HEK293 (cell line): ENCODE results near the gene ALOX5.

ENCODE experiments used
- CTCF ChIA-PET: fragments of 350-600 bp; formaldehyde crosslinking; extraction: SDS; loops from one replicate; lab custom pipeline; 2021; ENCODE audit warnings: antibody characterized with exemption; lab: Yijun Ruan, JAX
- POLR2A ChIA-PET: fragments of 300-600 bp; formaldehyde crosslinking; extraction: SDS; loops from one replicate; lab custom pipeline; 2020; ENCODE audit warnings: antibody characterized with exemption, inconsistent platforms; lab: Yijun Ruan, JAX
- H3K27ac ChIP-seq: fragments of 200-500 bp; sonication (Bioruptor generic); 2 replicates; pipeline ENCODE4 v1.5.1; 2014; ENCODE audit warnings: low read depth, low read length, control low read depth, inconsistent platforms; ENCODE audit errors: extremely low read depth
- H3K36me3 ChIP-seq, 2 experiments: fragments of 200-500 bp in 1 of 2; sonication (Bioruptor generic) in 1 of 2; 1 replicate in 1 of 2; 2 replicates in 1 of 2; pipeline ENCODE4 v1.5.1; 2014 to 2017; ENCODE audit warnings: inconsistent platforms in 2 of 2, low read length in 2 of 2; ENCODE audit not compliant: control insufficient read depth in 2 of 2, insufficient read depth in 1 of 2
- H3K4me1 ChIP-seq: fragments of 200-500 bp; sonication (Bioruptor generic); 2 replicates; pipeline ENCODE4 v1.5.1; 2014; ENCODE audit warnings: mild to moderate bottlenecking, low read length, inconsistent platforms; ENCODE audit not compliant: control insufficient read depth, insufficient read depth
- H3K4me3 ChIP-seq: 2 replicates; pipeline ENCODE4 v1.5.1; 2011; ENCODE audit warnings: low read depth, mild to moderate bottlenecking, control low read depth, low read length, moderate library complexity
- H3K9me3 ChIP-seq: fragments of 200-500 bp; sonication (Bioruptor generic); 2 replicates; pipeline ENCODE4 v1.5.1; 2014; ENCODE audit warnings: low read depth, low read length, inconsistent platforms; ENCODE audit not compliant: control insufficient read depth, insufficient read depth
- ELK4 ChIP-seq: IDR thresholded peaks from 2 replicates; pipeline ENCODE4 v1.6.1; 2011; ENCODE audit warnings: mild to moderate bottlenecking, low read depth, low read length, borderline replicate concordance
- KLF16 ChIP-seq: fragments of 450-650 bp; formaldehyde crosslinking; IDR thresholded peaks from 2 replicates; pipeline ENCODE4 v1.5.1; 2017; ENCODE audit warnings: missing biosample characterization, missing genetic modification characterization
- RBAK ChIP-seq: fragments of 450-650 bp; formaldehyde crosslinking; IDR thresholded peaks from 2 replicates; pipeline ENCODE4 v1.5.1; 2016; ENCODE audit warnings: missing biosample characterization, missing genetic modification characterization
- SP7 ChIP-seq: fragments of 450-650 bp; formaldehyde crosslinking; IDR thresholded peaks from 2 replicates; pipeline ENCODE4 v1.5.1; 2016; ENCODE audit warnings: missing biosample characterization, missing genetic modification characterization
- ZBTB21 ChIP-seq: fragments of 450-650 bp; formaldehyde crosslinking; IDR thresholded peaks from 2 replicates; pipeline ENCODE4 v1.5.1; 2017; ENCODE audit warnings: missing biosample characterization, missing genetic modification characterization
- ZBTB44 ChIP-seq: fragments of 450-650 bp; IDR thresholded peaks from 2 replicates; pipeline ENCODE4 v1.5.1; 2018; ENCODE audit warnings: missing biosample characterization, mild to moderate bottlenecking, missing genetic modification characterization
- ZNF169 ChIP-seq: fragments of 450-650 bp; formaldehyde crosslinking; IDR thresholded peaks from 2 replicates; pipeline ENCODE4 v1.5.1; 2016; ENCODE audit warnings: missing biosample characterization, missing genetic modification characterization
- ZNF239 ChIP-seq: fragments of 450-650 bp; formaldehyde crosslinking; IDR thresholded peaks from 2 replicates; pipeline ENCODE4 v1.5.1; 2016; ENCODE audit warnings: missing biosample characterization, missing genetic modification characterization
- ZNF280D ChIP-seq: fragments of 450-650 bp; formaldehyde crosslinking; IDR thresholded peaks from 2 replicates; pipeline ENCODE4 v1.5.1; 2016; ENCODE audit warnings: missing biosample characterization, missing genetic modification characterization
- ZNF423 ChIP-seq: fragments of 450-650 bp; formaldehyde crosslinking; IDR thresholded peaks from 2 replicates; pipeline ENCODE4 v1.5.1; 2016; ENCODE audit warnings: missing biosample characterization, missing genetic modification characterization
- ZNF488 ChIP-seq: fragments of 450-650 bp; formaldehyde crosslinking; IDR thresholded peaks from 2 replicates; pipeline ENCODE4 v1.5.1; 2016; ENCODE audit warnings: missing biosample characterization, missing genetic modification characterization
- ZNF521 ChIP-seq: fragments of 450-650 bp; formaldehyde crosslinking; IDR thresholded peaks from 2 replicates; pipeline ENCODE4 v1.5.1; 2017; ENCODE audit warnings: missing biosample characterization, mild to moderate bottlenecking, missing genetic modification characterization
- ZNF530 ChIP-seq: fragments of 450-650 bp; formaldehyde crosslinking; IDR thresholded peaks from 2 replicates; pipeline ENCODE4 v1.5.1; 2016; ENCODE audit warnings: low read depth, missing biosample characterization, missing genetic modification characterization
- ZNF548 ChIP-seq: fragments of 450-650 bp; formaldehyde crosslinking; IDR thresholded peaks from 2 replicates; pipeline ENCODE4 v1.5.1; 2016; ENCODE audit warnings: missing biosample characterization, missing genetic modification characterization
- ZNF560 ChIP-seq: fragments of 450-650 bp; formaldehyde crosslinking; IDR thresholded peaks from 2 replicates; pipeline ENCODE4 v1.5.1; 2017; ENCODE audit warnings: missing biosample characterization, missing genetic modification characterization, borderline replicate concordance
- ZNF580 ChIP-seq: fragments of 450-650 bp; formaldehyde crosslinking; IDR thresholded peaks from 2 replicates; pipeline ENCODE4 v1.5.1; 2016; ENCODE audit warnings: missing biosample characterization, missing genetic modification characterization
- ZSCAN18 ChIP-seq: fragments of 450-650 bp; formaldehyde crosslinking; IDR thresholded peaks from 2 replicates; pipeline ENCODE4 v1.5.1; 2016; ENCODE audit warnings: missing biosample characterization, missing genetic modification characterization

Gene ALOX5

GRCh38 chr10:45395554-45395953, 21.5 kb downstream of the ALOX5 start:
- POLR2A ChIA-PET, result no interaction called here

GRCh38 chr10:45398595-45398994, 24.6 kb downstream of the ALOX5 start:
- H3K4me3 ChIP-seq, result no peak overlapping the region
- H3K9me3 ChIP-seq, result no peaks in the 10 kb centered on the region; the same call in 1 of the 2 replicates
- ChIA-PET POLR2A (no interaction called here), CTCF (no interaction called here)
- no peak for TF ChIP-seq SP7 (tag by site-specific recombination)
- TF ChIP-seq ZNF521, result no peak
- no peak for TF ChIP-seq ZNF560
- TF ChIP-seq ZNF239 (tag by site-specific recombination), result no peak
- TF ChIP-seq ZNF548, result no peak
- no peak for TF ChIP-seq ZBTB21 (tag by site-specific recombination)
- no peak for TF ChIP-seq ZNF169
- TF ChIP-seq KLF16 (tag by site-specific recombination), result no peak
- no peak for TF ChIP-seq RBAK
- no peak for TF ChIP-seq ZNF488 (tag by site-specific recombination)
- no peaks in the 10 kb centered on the region for H3K4me1 ChIP-seq
- H3K36me3 ChIP-seq, result no peaks in the 10 kb centered on the region
- no peak overlapping the region for H3K27ac ChIP-seq

More at GRCh38 chr10:45395554-45395953, 21.5 kb downstream of the ALOX5 start:
- CTCF ChIA-PET, result no interaction called here
- H3K4me3 ChIP-seq, result no peak overlapping the region
- H3K36me3 ChIP-seq, result no peaks in the 10 kb centered on the region
- no peaks in the 10 kb centered on the region; the same call in 1 of the 2 replicates for H3K9me3 ChIP-seq
- no peaks in the 10 kb centered on the region for H3K4me1 ChIP-seq
- no peak overlapping the region for H3K27ac ChIP-seq
- TF ChIP-seq ZNF280D (tag by site-specific recombination) (no peak), ELK4 (no peak)

GRCh38 chr10:45399113-45399512, 25.1 kb downstream of the ALOX5 start:
- Histone ChIP-seq H3K9me3 (no peaks in the 10 kb centered on the region; the same call in 1 of the 2 replicates), H3K27ac (no peak overlapping the region), H3K36me3 (no peaks in the 10 kb centered on the region), H3K4me1 (no peaks in the 10 kb centered on the region), H3K4me3 (no peak overlapping the region)
- ChIA-PET POLR2A (no interaction called here), CTCF (no interaction called here)
- TF ChIP-seq ZBTB44, result no peak
- no peak for TF ChIP-seq ZNF530
- TF ChIP-seq ZNF580 (tag by site-specific recombination), result no peak
- TF ChIP-seq ZNF423 (tag by site-specific recombination), result no peak
- TF ChIP-seq ZSCAN18 (tag by site-specific recombination), result no peak
